Spleen (tissue), 7 donors: ENCODE results near the gene KCNH4.

Source experiments
- CTCF ChIP-seq, 11 experiments: fragments of 200-600 bp in 7 of 11; fragments of 450-650 bp in 4 of 11; sonication (generic) in 4 of 11; IDR thresholded peaks in 8 of 11; conservative IDR thresholded peaks in 3 of 11; 1 replicate in 7 of 11; 2 replicates in 4 of 11; pipeline versions ENCODE4 v1.4.0 to v1.8.0; 2016 to 2021; ENCODE audit warnings: antibody characterized with exemption in 11 of 11, inconsistent platforms in 4 of 11, mild to moderate bottlenecking in 1 of 11
- POLR2A ChIP-seq, 3 donors: fragments of 450-650 bp; IDR thresholded peaks; one replicate each; pipeline ENCODE4 v1.5.1; 2017; ENCODE audit warnings: antibody characterized with exemption in 3 of 3, mild to moderate bottlenecking in 1 of 3
- POLR2AphosphoS5 ChIP-seq, 3 donors: sonication (generic); formaldehyde crosslinking; IDR thresholded peaks; one replicate each; pipeline ENCODE4 v1.5.1; 2017; ENCODE audit warnings: antibody characterized with exemption in 3 of 3
- donor health status: DM: no; HTN: no; CAD: no; lungs with moderate emphysema.
- donor health status: DM: no; HTN: no; CAD: no.
- donor health status: DM: no; HTN: no; CAD: no.

DNA sequence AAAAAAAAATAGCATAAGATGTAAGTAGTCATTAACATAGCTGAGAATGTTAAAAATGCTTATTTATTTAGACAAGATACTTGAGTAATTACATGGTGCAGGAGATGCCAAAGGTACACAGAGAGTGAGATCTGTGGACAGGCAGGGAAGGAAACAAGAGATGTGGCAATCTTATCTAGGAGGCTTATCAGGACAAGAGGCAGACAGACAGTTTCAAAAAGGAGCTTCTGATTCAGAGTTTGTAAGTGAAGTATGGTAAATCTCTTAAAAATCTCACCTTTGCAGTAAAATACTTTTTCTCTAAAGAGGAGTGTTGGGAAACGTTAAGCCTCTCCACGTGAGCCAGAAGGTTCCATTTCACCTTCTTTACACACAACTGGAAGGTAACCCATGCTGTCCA lies 33.2 kb upstream of the KCNH4 start:
- TF ChIP-seq POLR2A (IDR thresholded peaks at IDR 0.05) (no peak), CTCF (IDR thresholded peaks at IDR 0.05 in 8 of 11, conservative IDR thresholded peaks at IDR 0.05 in 3 of 11) (no peak), POLR2AphosphoS5 (IDR thresholded peaks at IDR 0.05) (no peak)
